ENCODE measurements around the gene C6orf141.

DNA sequence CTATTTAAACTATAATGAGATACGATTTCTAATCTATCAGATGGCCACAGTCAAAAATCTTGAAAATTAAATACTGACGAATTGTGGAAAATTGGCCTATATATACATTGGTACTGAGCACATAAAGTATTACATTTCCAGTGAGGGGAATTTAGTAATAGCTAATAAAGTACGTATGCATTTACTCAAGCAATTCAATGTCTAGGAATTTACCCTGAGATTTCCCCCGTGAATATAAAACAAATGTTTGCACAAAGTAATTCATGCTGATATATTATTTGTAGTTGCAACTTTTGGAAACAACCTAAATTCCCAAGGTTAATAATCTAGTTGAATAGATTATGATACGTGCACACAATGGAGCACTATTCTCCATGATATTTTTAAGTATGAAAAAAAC, 14.7 kb upstream of the C6orf141 start:
- TF ChIP-seq CSDC2 (CRISPR knock-in tag; IDR thresholded peaks at IDR 0.05) (no peak), ESRRG (CRISPR knock-in tag; IDR thresholded peaks at IDR 0.05) (no peak), ZNF8 (CRISPR knock-in tag; IDR thresholded peaks at IDR 0.05) (no peak), ZFP3 (CRISPR knock-in tag; IDR thresholded peaks at IDR 0.05) (no peak), ISL1 (CRISPR knock-in tag; IDR thresholded peaks at IDR 0.05) (no peak), BACH2 (CRISPR knock-in tag; IDR thresholded peaks at IDR 0.05; ENCODE audit: borderline replicate concordance) (no peak), SNAI2 (CRISPR knock-in tag; IDR thresholded peaks at IDR 0.05) (no peak)
- TF ChIP-seq, protein P1, sequence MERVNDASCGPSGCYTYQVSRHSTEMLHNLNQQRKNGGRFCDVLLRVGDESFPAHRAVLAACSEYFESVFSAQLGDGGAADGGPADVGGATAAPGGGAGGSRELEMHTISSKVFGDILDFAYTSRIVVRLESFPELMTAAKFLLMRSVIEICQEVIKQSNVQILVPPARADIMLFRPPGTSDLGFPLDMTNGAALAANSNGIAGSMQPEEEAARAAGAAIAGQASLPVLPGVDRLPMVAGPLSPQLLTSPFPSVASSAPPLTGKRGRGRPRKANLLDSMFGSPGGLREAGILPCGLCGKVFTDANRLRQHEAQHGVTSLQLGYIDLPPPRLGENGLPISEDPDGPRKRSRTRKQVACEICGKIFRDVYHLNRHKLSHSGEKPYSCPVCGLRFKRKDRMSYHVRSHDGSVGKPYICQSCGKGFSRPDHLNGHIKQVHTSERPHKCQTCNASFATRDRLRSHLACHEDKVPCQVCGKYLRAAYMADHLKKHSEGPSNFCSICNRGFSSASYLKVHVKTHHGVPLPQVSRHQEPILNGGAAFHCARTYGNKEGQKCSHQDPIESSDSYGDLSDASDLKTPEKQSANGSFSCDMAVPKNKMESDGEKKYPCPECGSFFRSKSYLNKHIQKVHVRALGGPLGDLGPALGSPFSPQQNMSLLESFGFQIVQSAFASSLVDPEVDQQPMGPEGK (CRISPR knock-in tag; IDR thresholded peaks at IDR 0.05; ENCODE audit: borderline replicate concordance) = no peak
- TF ChIP-seq, protein P2, sequence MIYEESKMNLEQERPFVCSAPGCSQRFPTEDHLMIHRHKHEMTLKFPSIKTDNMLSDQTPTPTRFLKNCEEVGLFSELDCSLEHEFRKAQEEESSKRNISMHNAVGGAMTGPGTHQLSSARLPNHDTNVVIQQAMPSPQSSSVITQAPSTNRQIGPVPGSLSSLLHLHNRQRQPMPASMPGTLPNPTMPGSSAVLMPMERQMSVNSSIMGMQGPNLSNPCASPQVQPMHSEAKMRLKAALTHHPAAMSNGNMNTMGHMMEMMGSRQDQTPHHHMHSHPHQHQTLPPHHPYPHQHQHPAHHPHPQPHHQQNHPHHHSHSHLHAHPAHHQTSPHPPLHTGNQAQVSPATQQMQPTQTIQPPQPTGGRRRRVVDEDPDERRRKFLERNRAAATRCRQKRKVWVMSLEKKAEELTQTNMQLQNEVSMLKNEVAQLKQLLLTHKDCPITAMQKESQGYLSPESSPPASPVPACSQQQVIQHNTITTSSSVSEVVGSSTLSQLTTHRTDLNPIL (CRISPR knock-in tag; IDR thresholded peaks at IDR 0.05; ENCODE audit: low read depth) = no peak
